GDM1 (cell line): ENCODE results near the gene APOBEC3C.
"Not testable (repeated sequence)": the region's sequence is repeated elsewhere in the genome, so short reads cannot be mapped to it uniquely, and the experiment has no call there.

Experiments
- DNase-seq: peaks from one replicate; lab custom pipeline; 2025; lab: John Stamatoyannopoulos, UW

The APOBEC3C gene

DNA sequence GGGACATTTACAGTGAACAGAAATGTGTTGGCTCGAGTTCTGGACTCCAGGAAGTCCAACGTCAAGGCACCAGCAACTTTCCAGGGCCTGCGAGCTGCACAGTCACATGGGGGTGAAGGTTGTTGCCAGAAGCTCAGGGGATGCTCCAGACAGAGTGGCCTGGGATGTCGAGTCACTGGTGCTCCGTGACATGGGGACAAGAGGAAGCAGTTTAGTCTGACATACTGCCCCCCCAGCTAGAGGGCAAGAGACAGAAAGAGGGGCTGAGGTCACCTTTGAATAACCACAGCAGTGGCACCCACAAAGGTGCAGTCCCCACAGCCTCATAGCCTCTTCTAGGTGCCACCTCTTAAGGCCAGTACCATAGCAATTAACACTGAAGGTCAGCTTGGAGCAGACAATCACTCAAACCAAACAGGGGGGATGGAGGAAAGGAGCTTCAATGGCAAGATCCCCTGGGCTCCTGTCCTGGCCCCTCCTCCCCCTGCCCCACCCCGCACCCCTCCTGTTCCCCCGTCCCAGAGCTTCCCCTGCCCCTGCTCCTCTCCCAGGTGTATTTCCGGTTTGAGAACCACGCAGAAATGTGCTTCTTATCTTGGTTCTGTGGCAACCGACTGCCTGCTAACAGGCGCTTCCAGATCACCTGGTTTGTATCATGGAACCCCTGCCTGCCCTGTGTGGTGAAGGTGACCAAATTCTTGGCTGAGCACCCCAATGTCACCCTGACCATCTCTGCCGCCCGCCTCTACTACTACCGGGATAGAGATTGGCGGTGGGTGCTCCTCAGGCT is 10.7 kb downstream of the APOBEC3C start:
- DNase-seq, result no peak

DNA sequence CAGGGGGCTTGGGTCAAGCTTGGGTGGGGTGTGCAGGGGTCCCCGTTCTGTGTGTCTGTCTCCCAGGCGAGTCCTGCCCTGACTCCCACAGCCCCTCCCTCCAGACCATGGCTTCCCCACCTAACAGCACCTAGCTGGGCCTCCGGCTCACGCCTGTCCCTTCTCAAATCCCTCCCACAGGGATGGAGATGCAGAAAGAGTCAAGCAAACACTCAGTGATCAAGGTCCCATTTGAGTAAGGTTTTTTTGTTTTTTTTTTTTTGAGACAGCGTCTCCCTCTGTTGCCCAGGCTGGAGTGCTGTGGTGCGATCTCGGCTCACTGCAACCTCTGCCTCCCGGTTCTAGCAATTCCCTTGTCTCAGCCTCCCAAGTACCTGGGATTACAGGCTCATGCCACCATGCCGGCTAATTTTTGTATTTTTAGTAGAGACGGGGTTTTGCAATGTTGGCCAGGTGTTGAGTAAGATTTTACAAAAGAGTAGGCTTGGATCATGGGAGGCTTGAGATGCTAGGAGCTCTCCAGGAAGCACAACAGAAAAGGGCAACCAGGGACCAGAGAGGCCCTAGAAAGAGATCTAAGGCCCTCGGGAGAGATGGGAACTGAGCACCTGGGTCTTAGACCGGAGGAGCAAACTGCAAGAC is 12.6 kb downstream of the APOBEC3C start:
- no peak for DNase-seq

DNA sequence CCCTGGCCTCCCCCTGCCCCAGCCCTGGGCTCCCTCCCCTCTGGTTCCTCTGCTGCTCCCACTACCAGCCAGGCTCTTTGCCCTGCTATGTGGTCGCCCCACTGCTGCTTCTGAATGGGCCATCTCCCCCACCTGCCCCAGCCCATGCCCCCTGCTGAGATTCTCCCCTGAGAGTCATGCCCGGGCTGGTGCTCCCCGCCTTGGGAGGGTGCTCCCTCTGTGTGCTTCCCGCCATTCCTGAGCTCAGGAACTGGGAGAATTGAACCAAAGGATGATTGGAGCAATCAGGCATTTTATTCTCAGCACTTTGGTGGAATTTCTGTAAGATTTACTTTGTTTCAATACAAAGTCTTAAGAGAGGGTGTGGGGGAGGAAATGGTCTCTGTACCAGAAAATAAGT is 13.7 kb downstream of the APOBEC3C start:
- no peak for DNase-seq

DNA sequence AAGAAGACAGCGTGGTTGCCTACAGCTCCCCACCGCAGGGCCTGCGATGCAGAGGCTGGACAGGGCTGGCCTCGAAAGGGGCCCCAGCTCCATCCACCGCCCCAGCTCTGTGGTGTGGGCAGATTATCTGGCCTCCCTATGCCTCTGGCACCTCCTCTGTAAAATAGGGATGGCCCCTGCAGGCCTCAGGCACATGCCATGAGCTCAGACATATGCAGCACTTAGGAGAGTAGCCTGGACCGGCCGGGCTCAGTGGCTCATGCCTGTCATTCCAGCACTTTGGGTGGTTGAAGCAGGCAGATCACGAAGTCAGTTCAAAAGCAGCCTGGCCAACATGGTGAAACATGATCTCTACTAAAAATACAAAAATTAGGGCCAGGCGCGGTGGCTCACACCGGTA is 14.2 kb downstream of the APOBEC3C start:
- no peak for DNase-seq

DNA sequence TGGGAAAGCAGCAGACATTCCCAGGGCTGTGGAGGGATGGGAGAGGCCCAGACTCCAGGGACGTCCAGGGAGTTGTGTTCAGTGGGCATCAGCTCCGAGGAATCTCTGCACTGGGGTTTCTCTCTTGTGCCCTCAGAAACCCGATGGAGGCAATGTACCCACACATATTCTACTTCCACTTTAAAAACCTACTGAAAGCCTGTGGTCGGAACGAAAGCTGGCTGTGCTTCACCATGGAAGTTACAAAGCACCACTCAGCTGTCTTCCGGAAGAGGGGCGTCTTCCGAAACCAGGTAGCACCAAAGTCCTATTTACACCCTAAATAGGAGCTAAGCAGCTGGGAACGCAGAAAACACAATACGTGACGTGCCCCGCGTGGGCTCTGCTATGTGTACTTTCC is 15.2 kb downstream of the APOBEC3C start:
- DNase-seq, result no peak

DNA sequence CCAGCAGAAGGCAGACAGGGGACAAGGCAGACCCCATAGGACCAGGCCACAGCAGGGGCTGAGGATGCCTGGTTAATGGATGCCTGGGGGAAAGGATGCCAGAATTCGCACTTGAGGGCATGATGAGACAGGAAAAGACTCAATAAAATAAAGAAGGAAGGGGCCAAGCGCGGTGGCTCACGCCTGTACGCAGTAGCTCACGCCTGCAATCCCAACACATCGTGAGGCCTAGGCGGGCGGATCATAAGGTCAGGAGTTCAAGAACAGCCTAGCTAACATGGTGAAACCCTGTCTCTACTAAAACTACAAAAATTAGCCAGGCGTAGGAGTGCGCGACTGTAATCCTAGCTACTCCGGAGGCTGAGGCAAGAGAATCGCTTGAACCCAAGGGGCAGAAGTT is 16.6 kb downstream of the APOBEC3C start:
- DNase-seq, result no peak

DNA sequence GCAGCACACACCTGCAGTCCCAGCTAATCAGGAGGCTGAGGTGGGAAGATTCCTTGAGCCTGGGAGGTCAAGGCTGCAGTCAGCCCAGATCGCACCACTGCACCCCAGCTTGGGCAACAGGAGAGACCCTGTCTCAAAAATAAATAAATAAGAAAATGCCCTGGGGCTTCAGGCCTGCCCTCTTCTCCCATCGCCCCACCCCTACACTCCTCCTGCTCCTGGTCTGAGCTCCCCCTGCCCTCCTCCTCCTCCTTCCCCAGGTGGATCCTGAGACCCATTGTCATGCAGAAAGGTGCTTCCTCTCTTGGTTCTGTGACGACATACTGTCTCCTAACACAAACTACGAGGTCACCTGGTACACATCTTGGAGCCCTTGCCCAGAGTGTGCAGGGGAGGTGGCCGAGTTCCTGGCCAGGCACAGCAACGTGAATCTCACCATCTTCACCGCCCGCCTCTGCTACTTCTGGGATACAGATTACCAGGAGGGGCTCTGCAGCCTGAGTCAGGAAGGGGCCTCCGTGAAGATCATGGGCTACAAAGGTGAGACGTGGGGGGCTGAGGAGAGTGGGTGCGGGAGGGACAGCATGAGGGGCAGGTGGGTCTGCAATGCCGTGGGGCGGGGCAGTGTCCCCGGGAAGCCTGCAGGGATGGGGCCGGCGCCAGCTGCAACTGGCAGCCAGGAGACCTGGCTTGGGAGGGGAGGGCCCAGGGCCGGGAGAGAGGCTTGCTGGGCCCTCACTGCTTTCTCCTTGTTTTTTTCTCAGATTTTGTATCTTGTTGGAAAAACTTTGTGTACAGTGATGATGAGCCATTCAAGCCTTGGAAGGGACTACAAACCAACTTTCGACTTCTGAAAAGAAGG is 17.6 kb downstream of the APOBEC3C start:
- DNase-seq, result not testable (repeated sequence)

DNA sequence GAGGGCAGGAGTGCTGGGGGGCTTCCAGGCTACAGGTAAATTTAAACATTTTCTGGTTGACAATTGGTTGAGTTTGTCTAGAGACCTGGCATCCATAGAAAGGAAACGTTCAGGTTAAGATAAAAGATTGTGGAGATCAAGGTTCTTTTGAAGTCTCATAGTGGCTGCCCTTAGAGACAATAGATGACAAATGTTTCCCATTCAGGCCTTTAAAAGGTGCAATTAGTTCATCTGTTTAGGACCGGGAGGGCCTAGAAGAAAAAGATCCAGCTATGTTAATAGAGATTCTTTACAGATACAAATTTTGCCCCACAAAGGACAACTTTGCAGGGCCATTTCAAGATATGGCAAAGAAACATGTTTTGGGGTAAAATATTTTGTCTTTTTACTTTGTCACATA is 23.0 kb downstream of the APOBEC3C start:
- not testable (repeated sequence) for DNase-seq

DNA sequence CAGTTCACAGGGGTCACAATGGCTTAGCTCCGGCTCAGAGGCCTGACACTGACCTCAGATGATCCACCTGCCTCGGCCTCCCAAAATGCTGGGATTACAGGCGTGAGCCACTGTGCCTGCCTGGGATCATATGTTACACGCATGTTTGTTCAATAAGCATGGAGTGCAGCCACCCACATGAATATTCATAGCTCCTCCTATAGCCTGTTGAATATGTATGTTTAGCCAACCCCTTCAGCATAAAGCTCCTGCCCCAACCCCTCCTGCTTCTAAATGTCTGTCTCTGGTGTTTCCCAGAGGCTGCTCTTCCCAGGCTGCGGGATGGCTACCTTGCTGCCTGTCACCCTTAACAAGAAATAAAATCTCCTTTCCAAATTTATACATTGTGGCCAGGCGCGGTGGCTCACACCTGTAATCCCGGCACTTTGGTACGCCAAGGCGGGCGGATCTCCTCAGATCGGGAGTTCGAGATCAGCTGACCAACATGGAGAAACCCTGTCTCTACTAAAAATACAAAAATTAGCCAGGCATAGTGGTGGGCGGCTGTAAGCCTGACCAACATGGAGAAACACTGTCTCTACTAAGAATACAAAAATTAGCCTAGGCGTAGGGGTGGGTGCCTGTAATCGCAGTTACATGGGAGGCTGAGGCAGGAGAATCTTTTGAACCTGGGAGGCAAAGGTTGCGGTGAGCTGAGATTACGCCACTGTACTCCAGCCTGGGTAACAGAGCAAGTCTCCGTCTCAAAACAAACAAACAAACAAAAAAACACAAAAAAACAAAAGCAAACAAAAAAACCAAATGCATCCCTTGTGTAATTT is 25.5 kb downstream of the APOBEC3C start:
- no peak for DNase-seq

DNA sequence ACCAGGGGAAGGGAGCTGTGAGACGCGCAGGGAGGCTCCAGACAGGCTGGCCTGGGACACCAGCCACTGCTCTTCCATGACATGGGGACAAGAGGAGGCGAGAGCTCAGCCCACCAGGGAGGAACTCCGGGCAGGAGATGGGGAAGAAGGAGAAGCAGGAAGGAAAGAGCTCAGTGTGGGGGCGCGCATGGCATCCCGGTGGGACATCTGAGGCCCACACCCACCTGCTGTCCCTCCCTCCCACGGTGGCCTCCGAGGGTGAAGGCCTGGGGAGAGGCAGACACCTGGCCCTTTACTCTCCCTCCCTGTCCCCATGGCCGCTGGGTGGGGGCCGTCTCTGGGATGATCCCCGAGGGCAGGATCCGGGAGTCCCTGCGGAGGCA is 26.1 kb downstream of the APOBEC3C start:
- not testable (repeated sequence) for DNase-seq

DNA sequence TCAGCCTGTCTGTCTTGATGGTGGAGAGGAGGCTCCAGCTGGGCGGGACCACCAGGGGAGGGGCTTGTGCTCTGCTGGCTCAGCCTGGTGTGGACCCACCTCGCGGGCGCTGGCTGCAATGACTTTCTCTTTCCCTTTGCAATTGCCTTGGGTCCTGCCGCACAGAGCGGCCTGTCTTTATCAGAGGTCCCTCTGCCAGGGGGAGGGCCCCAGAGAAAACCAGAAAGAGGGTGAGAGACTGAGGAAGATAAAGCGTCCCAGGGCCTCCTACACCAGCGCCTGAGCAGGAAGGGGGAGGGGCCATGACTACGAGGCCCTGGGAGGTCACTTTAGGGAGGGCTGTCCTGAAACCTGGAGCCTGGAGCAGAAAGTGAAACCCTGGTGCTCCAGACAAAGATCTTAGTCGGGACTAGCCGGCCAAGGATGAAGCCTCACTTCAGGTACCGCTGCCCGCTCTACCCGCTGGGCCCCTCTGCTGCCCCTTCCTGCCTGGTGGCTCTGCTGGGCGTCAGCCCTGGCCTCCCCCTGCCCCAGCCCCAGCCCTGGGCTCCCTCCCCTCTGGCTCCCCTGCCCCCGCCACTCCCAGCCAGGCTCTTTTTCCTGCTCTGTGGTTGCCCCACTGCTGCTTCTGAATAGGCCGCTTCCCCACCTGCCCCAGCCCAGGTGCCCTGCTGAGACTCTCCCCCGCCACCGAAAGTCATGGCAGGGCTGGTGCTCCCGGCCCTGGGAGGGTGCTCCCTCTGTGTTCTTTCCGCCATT is 26.7 kb downstream of the APOBEC3C start, which contains the start of gene APOBEC3F:
APOBEC3F (plus strand) TSS at position 327 of the 759 bp plus-strand sequence; CDS start at position 424, 97 bp downstream.
- peak; percentile 69 for DNase-seq

DNA sequence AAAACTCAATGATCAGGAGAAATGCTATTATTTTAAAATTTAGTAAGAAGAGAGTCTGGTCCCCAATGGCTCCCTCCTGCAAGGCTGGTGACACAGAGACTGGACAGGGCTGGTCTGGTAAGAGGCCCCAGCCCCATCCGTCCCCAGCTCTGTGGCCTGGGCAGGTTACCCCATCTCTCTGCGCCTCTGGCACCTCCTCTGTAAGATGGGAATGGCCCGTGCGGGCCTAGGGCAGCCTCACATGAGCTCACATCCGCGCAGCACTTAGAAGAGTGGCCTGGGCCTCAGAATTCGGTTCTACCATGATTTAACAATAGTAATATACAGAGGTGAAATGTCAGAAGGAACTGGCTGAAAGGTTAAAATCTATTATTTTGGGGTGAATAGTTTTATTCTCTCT is 27.9 kb downstream of the APOBEC3C start:
- DNase-seq, result no peak

DNA sequence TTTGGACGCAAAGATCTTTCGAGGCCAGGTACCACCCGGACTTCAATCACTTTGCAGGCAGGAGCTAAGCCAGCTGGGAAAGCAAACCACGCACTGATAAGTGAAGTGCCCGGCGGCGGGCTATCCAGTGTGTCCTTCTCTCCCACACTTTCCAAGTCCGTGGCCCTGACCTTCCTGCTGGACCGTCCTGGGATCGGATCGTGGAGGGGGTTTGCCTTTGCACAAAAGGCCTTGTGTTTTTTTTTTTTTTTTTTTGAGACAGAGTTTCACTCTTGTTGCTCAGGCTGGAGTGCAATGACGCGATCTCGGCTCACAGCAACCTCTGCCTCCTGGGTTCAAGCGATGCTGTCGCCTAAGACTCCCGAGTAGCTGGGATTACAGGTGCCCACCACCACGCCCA is 29.0 kb downstream of the APOBEC3C start:
- DNase-seq, result not testable (repeated sequence)

DNA sequence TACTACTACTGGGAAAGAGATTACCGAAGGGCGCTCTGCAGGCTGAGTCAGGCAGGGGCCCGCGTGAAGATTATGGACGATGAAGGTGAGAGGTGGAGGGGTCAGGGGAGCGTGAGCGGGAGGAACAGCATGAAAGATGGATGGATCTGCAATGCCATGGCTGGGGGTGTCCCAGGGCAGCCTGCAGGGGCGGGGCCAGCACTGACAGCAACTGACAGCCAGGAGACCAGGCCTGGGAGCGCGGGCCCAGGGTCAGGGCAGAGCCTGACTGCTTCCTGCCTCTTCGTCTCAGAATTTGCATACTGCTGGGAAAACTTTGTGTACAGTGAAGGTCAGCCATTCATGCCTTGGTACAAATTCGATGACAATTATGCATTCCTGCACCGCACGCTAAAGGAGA is 31.1 kb downstream of the APOBEC3C start:
- not testable (repeated sequence) for DNase-seq

DNA sequence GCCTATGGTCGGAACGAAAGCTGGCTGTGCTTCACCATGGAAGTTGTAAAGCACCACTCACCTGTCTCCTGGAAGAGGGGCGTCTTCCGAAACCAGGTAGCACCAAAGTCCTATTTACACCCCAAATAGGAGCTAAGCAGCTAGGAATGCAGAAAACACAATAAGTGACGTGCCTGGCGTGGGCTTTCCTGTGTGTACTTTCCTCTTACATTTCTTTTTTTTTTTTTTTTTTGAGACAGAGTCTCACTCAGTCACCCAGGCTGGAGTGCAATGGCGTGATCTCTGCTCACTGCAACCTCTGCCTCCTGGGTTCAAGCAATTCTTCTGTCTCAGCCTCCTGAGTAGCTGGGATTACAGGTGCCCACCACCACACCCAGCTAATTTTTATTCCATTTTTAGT is 35.4 kb downstream of the APOBEC3C start:
- DNase-seq, result not testable (repeated sequence)

DNA sequence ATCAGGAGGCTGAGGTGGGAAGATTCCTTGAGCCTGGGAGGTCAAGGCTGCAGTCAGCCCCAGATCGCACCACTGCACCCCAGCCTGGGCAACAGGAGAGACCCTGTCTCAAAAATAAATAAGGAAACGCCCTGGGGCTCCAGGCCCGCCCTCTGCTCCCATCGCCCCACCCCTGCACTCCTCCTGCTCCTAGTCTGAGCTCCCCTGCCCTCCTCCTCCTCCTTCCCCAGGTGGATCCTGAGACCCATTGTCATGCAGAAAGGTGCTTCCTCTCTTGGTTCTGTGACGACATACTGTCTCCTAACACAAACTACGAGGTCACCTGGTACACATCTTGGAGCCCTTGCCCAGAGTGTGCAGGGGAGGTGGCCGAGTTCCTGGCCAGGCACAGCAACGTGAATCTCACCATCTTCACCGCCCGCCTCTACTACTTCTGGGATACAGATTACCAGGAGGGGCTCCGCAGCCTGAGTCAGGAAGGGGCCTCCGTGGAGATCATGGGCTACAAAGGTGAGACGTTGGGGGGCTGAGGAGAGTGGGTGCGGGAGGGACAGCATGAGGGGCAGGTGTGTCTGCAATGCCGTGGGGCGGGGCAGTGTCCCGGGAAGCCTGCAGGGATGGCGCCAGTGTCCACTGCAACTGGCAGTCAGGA is 37.9 kb downstream of the APOBEC3C start:
- not testable (repeated sequence) for DNase-seq

DNA sequence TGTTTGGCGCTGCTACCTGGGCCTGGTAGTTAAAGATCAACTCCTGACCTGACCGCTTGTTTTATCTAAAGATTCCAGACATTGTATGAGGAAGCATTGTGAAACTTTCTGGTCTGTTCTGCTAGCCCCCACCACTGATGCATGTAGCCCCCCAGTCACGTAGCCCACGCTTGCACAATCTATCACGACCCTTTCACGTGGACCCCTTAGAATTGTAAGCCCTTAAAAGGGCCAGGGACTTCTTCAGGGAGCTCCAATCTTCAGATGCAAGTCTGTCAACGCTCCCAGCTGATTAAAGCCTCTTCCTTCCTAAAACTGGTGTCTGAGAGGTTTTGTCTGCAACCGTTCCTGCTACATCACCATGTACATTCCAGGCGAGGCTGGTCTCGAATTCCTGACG is 41.6 kb downstream of the APOBEC3C start:
- no peak for DNase-seq

DNA sequence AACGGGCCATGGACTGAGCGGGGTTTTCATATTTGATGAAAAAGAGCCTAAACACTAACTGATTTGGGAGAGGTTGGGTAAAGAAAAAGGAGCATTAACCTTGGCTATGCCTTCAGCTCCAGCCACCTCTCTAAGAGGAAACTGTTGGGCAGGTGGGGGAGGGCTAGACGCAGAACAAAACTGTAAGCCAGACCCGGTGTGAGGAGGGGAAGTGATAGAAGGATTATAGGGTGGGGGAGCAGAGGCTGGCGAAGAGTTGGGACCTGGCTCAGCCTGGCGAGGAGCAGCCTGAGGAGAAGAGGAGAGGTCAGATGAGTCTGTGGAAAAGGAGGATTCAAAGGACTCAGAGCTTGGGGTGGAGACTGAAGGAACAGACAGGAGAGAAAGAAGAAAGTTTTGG is 47.2 kb downstream of the APOBEC3C start:
- DNase-seq, result peak; percentile 30

DNA sequence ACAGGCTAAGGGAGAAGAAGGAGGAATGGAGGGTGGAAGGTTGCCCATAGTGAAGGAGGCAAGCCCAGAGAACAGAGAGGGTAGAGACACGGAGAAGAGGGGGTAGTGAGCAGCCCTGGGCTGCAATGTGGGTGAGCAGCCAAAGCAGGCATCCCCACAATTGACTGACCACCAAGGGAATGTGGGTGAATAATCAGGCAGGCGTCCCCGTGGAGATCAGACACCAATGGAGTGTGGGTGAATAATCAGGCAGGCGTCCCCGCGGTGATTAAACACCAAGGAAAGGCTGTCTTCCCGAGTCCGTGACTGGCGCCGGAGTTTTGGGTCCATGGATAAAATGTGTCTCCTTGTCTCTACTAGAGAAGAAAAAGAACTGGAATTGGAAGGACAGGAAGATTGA is 47.9 kb downstream of the APOBEC3C start:
- DNase-seq, result not testable (repeated sequence)

DNA sequence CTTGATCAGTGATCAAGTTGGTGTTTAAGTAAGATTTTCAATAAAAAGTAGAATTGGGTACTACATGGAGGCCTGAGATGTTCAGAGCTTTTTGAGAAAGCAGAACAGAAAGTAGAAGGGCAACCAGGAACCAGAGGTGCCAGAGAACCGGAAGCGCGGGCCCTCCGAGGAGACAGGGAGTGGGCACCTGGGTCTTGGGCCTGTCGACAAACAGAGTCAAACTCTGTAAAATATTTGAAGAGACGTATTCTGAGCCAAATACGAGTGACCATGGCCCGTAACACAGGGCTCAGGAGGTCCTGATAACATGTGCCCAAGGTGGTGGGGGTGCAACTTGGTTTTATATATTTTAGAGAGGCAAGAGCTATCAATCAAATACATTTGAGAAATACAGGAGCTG is 49.8 kb downstream of the APOBEC3C start:
- DNase-seq, result not testable (repeated sequence)
